Endodermal cell (in vitro differentiated cells): ENCODE data around the gene PRR33. TPM values are rescaled to one million over a fixed set of nuclear protein-coding genes. Genes with fewer than 3 reads are reported as not detected.

ENCODE experiments used
- DNase-seq: peaks from one replicate; pipeline ENCODE4 v3.0.0-alpha.2; 2017
- H3K27ac ChIP-seq: 2 replicates; pipeline ENCODE4 v1.5.1; 2013; ENCODE audit warnings: mild to moderate bottlenecking, low read depth, low read length, moderate library complexity
- H3K27me3 ChIP-seq: 2 replicates; pipeline ENCODE4 v1.6.1; 2013; ENCODE audit warnings: mild to moderate bottlenecking, low read length, moderate library complexity; ENCODE audit not compliant: insufficient read depth, control insufficient read depth, poor library complexity, severe bottlenecking
- H3K36me3 ChIP-seq: 2 replicates; pipeline ENCODE4 v1.7.0; 2013; ENCODE audit warnings: mild to moderate bottlenecking, low read length, moderate library complexity; ENCODE audit not compliant: control insufficient read depth, insufficient read depth
- H3K4me1 ChIP-seq: one replicate; pipeline ENCODE4 v1.7.0; 2013; ENCODE audit warnings: low read length; ENCODE audit not compliant: control insufficient read depth, insufficient read depth
- H3K4me3 ChIP-seq: 2 replicates; pipeline ENCODE4 v1.5.1; 2013; ENCODE audit warnings: mild to moderate bottlenecking, low read length, moderate library complexity
- H3K9ac ChIP-seq: 2 replicates; pipeline ENCODE4 v1.6.1; 2013; ENCODE audit warnings: mild to moderate bottlenecking, low read length, moderate library complexity; ENCODE audit not compliant: poor library complexity, severe bottlenecking; ENCODE audit errors: extremely low read depth
- H3K9me3 ChIP-seq: 2 replicates; pipeline ENCODE4 v1.6.1; 2013; ENCODE audit warnings: mild to moderate bottlenecking, low read length, moderate library complexity; ENCODE audit not compliant: control insufficient read depth
- H3K27ac Mint-ChIP-seq: 2 replicates; pipeline ENCODE4 v1.8.0; 2020; ENCODE audit warnings: mixed read lengths
- H3K27me3 Mint-ChIP-seq: 2 replicates; pipeline ENCODE4 v1.8.0; 2021; ENCODE audit warnings: mild to moderate bottlenecking, mixed read lengths; ENCODE audit not compliant: insufficient read depth
- H3K36me3 Mint-ChIP-seq: 2 replicates; pipeline ENCODE4 v1.8.0; 2020; ENCODE audit warnings: low read depth, mixed read lengths
- H3K4me1 Mint-ChIP-seq: 2 replicates; pipeline ENCODE4 v1.8.0; 2020; ENCODE audit warnings: mixed read lengths
- H3K4me3 Mint-ChIP-seq: 2 replicates; pipeline ENCODE4 v1.8.0; 2020; ENCODE audit warnings: mild to moderate bottlenecking, moderate library complexity, mixed read lengths
- H3K9me3 Mint-ChIP-seq: 2 replicates; pipeline ENCODE4 v1.8.0; 2020; ENCODE audit warnings: mild to moderate bottlenecking, mixed read lengths
- WGBS, 2 experiments: methylation state at CpG; one replicate each; pipeline versions ENCODE4 v1.1.5 to v1.1.7; 2013; ENCODE audit warnings: missing lambda C conversion rate in 2 of 2, mixed read lengths in 1 of 2; ENCODE audit not compliant: insufficient coverage in 1 of 2, insufficient read length in 1 of 2; 5-methylcytosine and 5-hydroxymethylcytosine counted together
- total RNA-seq, 2 donors: library from RNA; stranded (reverse); fragmentation: NEBNext Ultra II Directional in 1 of 2; extraction: Animal tissue kit (Norgen Biotek cat#: 25700) in 1 of 2; gene quantifications; 2 replicates in 1 of 2; 3 replicates in 1 of 2; pipeline ENCODE4 v1.2.1, GENCODE V29; 2021
- TF ChIP-seq, protein P1 (sequence below): fragments of 200-600 bp; sonication (generic); conservative IDR thresholded peaks from 2 replicates; pipeline ENCODE4 v1.5.0; 2021; ENCODE audit warnings: antibody characterized with exemption, mild to moderate bottlenecking

PRR33 gene
- total RNA-seq, 2 donors from 2014 or later, result not detected

DNA sequence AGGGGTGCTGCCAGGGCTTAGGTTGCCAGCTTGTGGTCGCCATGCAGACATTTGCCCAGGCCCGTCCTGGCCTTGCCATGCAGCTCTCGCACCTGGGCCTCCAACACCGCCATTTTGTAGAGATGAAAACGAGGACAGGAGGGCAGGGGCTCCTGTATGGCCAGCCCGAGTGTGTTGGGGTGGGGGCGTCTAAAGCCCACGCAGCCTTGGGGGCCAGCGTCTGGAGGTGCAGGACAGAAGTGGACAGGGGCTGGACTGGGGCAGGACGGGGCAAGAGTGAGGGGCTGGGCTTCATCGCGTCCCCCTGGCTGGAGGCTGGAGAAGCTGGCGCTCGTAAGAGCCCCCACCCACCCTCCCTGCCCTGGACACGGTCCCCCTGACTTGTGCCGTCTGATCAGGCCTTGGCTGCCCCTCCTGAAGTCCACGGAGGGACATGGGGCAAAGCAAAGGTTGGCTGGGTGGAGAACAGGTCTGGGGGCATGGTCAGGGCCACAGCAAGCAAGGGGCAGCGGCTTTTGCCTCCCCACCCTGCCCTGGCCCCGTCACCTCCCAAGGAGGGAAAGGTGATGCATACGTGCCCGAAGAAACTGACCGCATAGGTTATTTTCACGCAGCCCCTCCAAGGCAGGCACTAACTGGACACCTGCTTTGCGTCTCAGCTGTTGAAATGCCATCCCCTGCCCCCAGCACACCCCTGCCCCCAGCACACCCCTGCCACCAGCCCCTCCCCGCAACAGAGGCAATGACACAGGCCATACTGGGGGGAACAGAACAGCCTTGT lies 28.6 kb upstream of the PRR33 start:
- Mint-ChIP-seq H3K27ac (no peak overlapping the region), H3K9me3 (no peaks in the 10 kb centered on the region), H3K4me3 (no peak overlapping the region), H3K36me3 (no peaks in the 10 kb centered on the region), H3K27me3 (no peaks in the 10 kb centered on the region), H3K4me1 (no peaks in the 10 kb centered on the region)
- no peak overlapping the region for H3K9ac ChIP-seq
- no peak for DNase-seq
- H3K4me1 ChIP-seq, result no peaks in the 10 kb centered on the region
- TF ChIP-seq, protein P1, sequence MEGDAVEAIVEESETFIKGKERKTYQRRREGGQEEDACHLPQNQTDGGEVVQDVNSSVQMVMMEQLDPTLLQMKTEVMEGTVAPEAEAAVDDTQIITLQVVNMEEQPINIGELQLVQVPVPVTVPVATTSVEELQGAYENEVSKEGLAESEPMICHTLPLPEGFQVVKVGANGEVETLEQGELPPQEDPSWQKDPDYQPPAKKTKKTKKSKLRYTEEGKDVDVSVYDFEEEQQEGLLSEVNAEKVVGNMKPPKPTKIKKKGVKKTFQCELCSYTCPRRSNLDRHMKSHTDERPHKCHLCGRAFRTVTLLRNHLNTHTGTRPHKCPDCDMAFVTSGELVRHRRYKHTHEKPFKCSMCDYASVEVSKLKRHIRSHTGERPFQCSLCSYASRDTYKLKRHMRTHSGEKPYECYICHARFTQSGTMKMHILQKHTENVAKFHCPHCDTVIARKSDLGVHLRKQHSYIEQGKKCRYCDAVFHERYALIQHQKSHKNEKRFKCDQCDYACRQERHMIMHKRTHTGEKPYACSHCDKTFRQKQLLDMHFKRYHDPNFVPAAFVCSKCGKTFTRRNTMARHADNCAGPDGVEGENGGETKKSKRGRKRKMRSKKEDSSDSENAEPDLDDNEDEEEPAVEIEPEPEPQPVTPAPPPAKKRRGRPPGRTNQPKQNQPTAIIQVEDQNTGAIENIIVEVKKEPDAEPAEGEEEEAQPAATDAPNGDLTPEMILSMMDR, result no peak
- no peaks in the 10 kb centered on the region for H3K9me3 ChIP-seq
- H3K36me3 ChIP-seq, result no peaks in the 10 kb centered on the region
- H3K4me3 ChIP-seq, result no peak overlapping the region
- H3K27me3 ChIP-seq, result no peaks in the 10 kb centered on the region
- WGBS, 2 experiments, result 93 to 99% methylated on average over 10 to 25 of the region's 25 CpGs
- H3K27ac ChIP-seq, result no peak overlapping the region

DNA sequence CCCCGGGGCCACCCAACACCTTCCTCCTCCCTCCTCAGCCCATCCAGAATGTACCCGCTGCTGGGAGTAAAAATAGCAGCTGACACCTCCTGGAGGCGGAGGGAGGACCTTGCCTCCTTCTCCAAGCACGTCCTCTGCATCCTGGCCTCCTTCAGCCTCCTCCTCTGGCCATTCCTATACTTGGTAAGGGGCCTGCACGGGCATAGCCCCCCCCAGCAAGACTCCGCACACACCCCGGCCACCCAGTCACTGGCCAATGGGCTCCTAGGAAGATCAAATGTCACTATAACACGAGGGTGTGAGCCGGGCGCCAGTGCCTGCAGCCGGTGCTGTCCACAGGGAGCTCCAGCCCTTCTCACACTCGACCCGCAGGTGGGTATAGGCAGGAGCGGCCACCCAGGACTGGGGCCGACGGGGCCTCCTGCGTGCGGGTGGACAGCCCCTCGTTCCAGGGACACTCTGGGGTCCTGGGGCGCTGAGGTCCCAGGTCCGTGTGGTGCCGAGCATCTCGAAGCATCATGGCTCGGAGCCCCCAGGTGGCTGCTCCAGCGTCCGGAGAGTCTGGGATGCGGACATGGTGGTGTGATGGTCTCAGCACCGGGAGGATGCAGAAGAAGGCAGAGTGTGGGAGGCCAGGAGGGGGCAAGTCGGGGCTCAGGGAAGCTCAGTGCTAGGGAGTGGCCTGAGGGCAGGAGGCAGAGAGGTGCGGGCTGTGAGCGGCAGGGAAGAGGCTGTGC lies 27.9 kb upstream of the PRR33 start, which contains the start of gene TNNT3:
Gene TNNT3, plus strand, starts transcription at position 313 of the 737 bp plus-strand sequence. CDS start 3,172 bp downstream, outside the sequence.
- no peak within 1 kb of the TSS for H3K4me3 Mint-ChIP-seq
- DNase-seq, result no peak
- no peaks in the 10 kb centered on the region for H3K4me1 Mint-ChIP-seq
- peaks cover 5% of the 10 kb centered on the region for H3K9me3 Mint-ChIP-seq
- H3K27ac Mint-ChIP-seq, result no peak within 1 kb of the TSS
- Histone ChIP-seq H3K4me1 (no peaks in the 10 kb centered on the region), H3K27ac (no peak within 1 kb of the TSS), H3K9me3 (no peaks in the 10 kb centered on the region), H3K9ac (no peak within 1 kb of the TSS), H3K27me3 (no peaks in the 10 kb centered on the region), H3K36me3 (no peaks in the 10 kb centered on the region), H3K4me3 (no peak within 1 kb of the TSS)
- no peaks in the 10 kb centered on the region for H3K27me3 Mint-ChIP-seq
- TF ChIP-seq, protein P1, result peak; percentile 35
- WGBS, 2 experiments, result 84 to 85% methylated on average over 16 to 31 of the region's 31 CpGs
- no peaks in the 10 kb centered on the region for H3K36me3 Mint-ChIP-seq

DNA sequence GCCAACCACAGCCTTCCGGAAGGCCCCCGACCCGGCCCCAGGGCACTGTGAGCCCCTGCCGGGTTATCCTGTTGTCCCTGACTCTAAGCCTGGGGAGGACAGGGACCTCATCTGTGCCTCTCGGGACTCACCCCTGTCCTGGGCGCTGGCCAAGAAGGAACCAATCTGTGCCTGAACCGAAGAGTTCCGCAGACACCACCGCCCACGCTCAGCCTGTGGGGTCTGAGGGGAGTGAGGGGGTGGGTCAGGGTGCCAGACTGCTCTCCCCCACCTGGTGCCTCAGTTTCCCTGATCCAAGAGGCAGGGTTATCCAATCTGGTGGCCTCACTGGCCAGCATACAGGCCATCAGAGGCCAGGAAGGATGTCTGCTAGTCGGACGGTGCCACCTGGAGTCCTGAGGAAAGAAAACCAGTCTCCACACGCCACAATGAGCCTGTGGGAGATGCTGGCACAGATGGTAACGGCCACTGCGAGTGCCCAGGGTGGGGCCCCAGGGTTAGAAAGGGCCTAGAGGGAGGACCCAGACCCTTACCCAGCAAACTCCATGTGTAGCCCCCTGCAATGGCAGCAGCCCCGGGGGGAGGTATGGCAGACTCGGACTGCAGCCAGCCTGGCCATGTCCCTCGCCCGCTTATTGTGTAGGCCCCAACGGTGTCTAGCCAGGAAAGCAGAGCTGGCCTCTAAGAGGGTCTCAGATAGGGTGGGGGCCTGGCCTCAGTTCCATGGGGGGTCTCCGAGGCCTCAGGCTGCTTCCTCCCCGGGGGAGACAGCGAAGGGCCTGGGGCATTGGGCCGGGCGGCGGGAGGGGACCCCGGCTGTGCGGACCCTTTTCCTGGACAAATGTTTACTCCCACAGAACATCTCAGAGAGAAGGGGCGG lies 27.0 kb upstream of the PRR33 start:
- WGBS, 2 experiments, result 93 to 94% methylated on average over 10 to 29 of the region's 29 CpGs
- H3K36me3 ChIP-seq, result no peaks in the 10 kb centered on the region
- H3K27me3 ChIP-seq, result no peaks in the 10 kb centered on the region
- no peak overlapping the region for H3K9ac ChIP-seq
- H3K4me1 ChIP-seq, result no peaks in the 10 kb centered on the region
- Mint-ChIP-seq H3K36me3 (no peaks in the 10 kb centered on the region), H3K4me3 (no peak overlapping the region), H3K27me3 (no peaks in the 10 kb centered on the region), H3K27ac (no peak overlapping the region), H3K4me1 (no peaks in the 10 kb centered on the region), H3K9me3 (peaks cover 5% of the 10 kb centered on the region)
- no peak for DNase-seq
- TF ChIP-seq, protein P1, result no peak
- no peak overlapping the region for H3K4me3 ChIP-seq
- H3K27ac ChIP-seq, result no peak overlapping the region
- no peaks in the 10 kb centered on the region for H3K9me3 ChIP-seq
